Activated CD8-positive, alpha-beta memory T cell treated with anti-CD3 and anti-CD28 coated beads, Interleukin-2, amount 50 U/mL, for 4 hours (primary cell): ENCODE data around the gene REXO4.

Experiments
- DNase-seq: peaks from one replicate; pipeline ENCODE4 v3.0.0-alpha.2; 2020

The REXO4 gene

GRCh38 chr9:133449760-133450159 is 31.9 kb upstream of the REXO4 start:
- DNase-seq, result no peak

GRCh38 chr9:133448487-133448972 is 30.7 kb upstream of the REXO4 start:
- no peak for DNase-seq

- DNase-seq, result no peak
These were observed 27.6 kb upstream of the REXO4 start for GRCh38 chr9:133445293-133445969.

GRCh38 chr9:133443982-133444381 is 26.2 kb upstream of the REXO4 start:
- DNase-seq, result no peak

GRCh38 chr9:133443248-133443647 is 25.4 kb upstream of the REXO4 start:
- DNase-seq, result no peak

GRCh38 chr9:133441571-133441970 is 23.8 kb upstream of the REXO4 start:
- DNase-seq, result no peak

- DNase-seq, result no peak
These were observed 23.1 kb upstream of the REXO4 start for GRCh38 chr9:133440874-133441273.

GRCh38 chr9:133439337-133439736 is 21.5 kb upstream of the REXO4 start:
- no peak for DNase-seq

GRCh38 chr9:133437753-133438531 is 20.1 kb upstream of the REXO4 start:
- no peak for DNase-seq

- no peak for DNase-seq
These were observed 18.9 kb upstream of the REXO4 start for GRCh38 chr9:133436681-133437080.

- DNase-seq, result no peak
These were observed 15.6 kb upstream of the REXO4 start for GRCh38 chr9:133433351-133433843.

- DNase-seq, result no peak
These were observed 12.4 kb upstream of the REXO4 start for GRCh38 chr9:133430244-133430643.

GRCh38 chr9:133429641-133430161 is 11.9 kb upstream of the REXO4 start:
- DNase-seq, result peak; percentile 34

GRCh38 chr9:133429214-133429613 is 11.4 kb upstream of the REXO4 start:
- DNase-seq, result no peak

- no peak for DNase-seq
These were observed 10.8 kb upstream of the REXO4 start for GRCh38 chr9:133428617-133429101.

GRCh38 chr9:133427658-133428348 is 10.0 kb upstream of the REXO4 start:
- no peak for DNase-seq

- DNase-seq, result no peak
These were observed 8.2 kb upstream of the REXO4 start for GRCh38 chr9:133426011-133426410.

- no peak for DNase-seq
These were observed 7.3 kb upstream of the REXO4 start for GRCh38 chr9:133425049-133425632.

GRCh38 chr9:133424187-133424586 is 6.4 kb upstream of the REXO4 start:
- no peak for DNase-seq

GRCh38 chr9:133423216-133423615 is 5.4 kb upstream of the REXO4 start:
- no peak for DNase-seq

GRCh38 chr9:133421615-133422542 is 4.1 kb upstream of the REXO4 start, which contains the start of gene ADAMTS13:
Gene ADAMTS13 (plus strand): TSS chr9:133422367. CDS start chr9:133422444, 77 bp downstream.
- no peak for DNase-seq
